ENCODE measurements around the gene INPP4A.

Gene INPP4A

GRCh38 chr2:98476192-98476868, 31.7 kb downstream of the INPP4A start:
- no peak for DNase-seq (ENCODE audit: low spot score)

GRCh38 chr2:98477036-98477435, 32.4 kb downstream of the INPP4A start:
- DNase-seq (ENCODE audit: low spot score) = no peak

- DNase-seq (ENCODE audit: low spot score) = no peak
Measured at GRCh38 chr2:98477506-98477905, 32.8 kb downstream of the INPP4A start.

GRCh38 chr2:98478088-98478551, 33.5 kb downstream of the INPP4A start:
- DNase-seq (ENCODE audit: low spot score) = no peak

- no peak for DNase-seq (ENCODE audit: low spot score)
Measured at GRCh38 chr2:98478907-98479306, 34.2 kb downstream of the INPP4A start.

GRCh38 chr2:98479371-98479770, 34.7 kb downstream of the INPP4A start:
- no peak for DNase-seq (ENCODE audit: low spot score)

GRCh38 chr2:98479959-98480524, 35.4 kb downstream of the INPP4A start:
- DNase-seq (ENCODE audit: low spot score) = peak; percentile 70

- DNase-seq (ENCODE audit: low spot score) = no peak
Measured at GRCh38 chr2:98480598-98480997, 35.9 kb downstream of the INPP4A start.

GRCh38 chr2:98482362-98482761, 37.7 kb downstream of the INPP4A start:
- no peak for DNase-seq (ENCODE audit: low spot score)

GRCh38 chr2:98483257-98483861, 38.7 kb downstream of the INPP4A start:
- DNase-seq (ENCODE audit: low spot score) = no peak

- DNase-seq (ENCODE audit: low spot score) = no peak
Measured at GRCh38 chr2:98484121-98484557, 39.5 kb downstream of the INPP4A start.

- no peak for DNase-seq (ENCODE audit: low spot score)
Measured at GRCh38 chr2:98484652-98485452, 40.2 kb downstream of the INPP4A start.

GRCh38 chr2:98485453-98485755, 40.7 kb downstream of the INPP4A start:
- DNase-seq (ENCODE audit: low spot score) = no peak

- DNase-seq (ENCODE audit: low spot score) = no peak
Measured at GRCh38 chr2:98486374-98486981, 41.8 kb downstream of the INPP4A start.

- no peak for DNase-seq (ENCODE audit: low spot score)
Measured at GRCh38 chr2:98487101-98487805, 42.6 kb downstream of the INPP4A start.

GRCh38 chr2:98487806-98488189, 43.1 kb downstream of the INPP4A start:
- no peak for DNase-seq (ENCODE audit: low spot score)

- no peak for DNase-seq (ENCODE audit: low spot score)
Measured at GRCh38 chr2:98488252-98488651, 43.6 kb downstream of the INPP4A start.

- no peak for DNase-seq (ENCODE audit: low spot score)
Measured at GRCh38 chr2:98489486-98489885, 44.8 kb downstream of the INPP4A start.

- no peak for DNase-seq (ENCODE audit: low spot score)
Measured at GRCh38 chr2:98489971-98490962, 45.6 kb downstream of the INPP4A start.

- no peak for DNase-seq (ENCODE audit: low spot score)
Measured at GRCh38 chr2:98492441-98492840, 47.8 kb downstream of the INPP4A start.

GRCh38 chr2:98494699-98495098, 50.0 kb downstream of the INPP4A start:
- DNase-seq (ENCODE audit: low spot score) = no peak

Data from AG08396 (cell line).